Pancreas (tissue), 10 donors: ENCODE results near the gene FADS3. TPM values are rescaled to one million over a fixed set of nuclear protein-coding genes. Genes with fewer than 3 reads are reported as not detected.

Experiments
- ATAC-seq, 4 donors: fragments of 200-7000 bp; cut with Tn5 transposase; one replicate each; pipeline versions ENCODE4 v1.8.0 to v1.9.1; 2020; ENCODE audit warnings: mild to moderate bottlenecking in 4 of 4, moderate library complexity in 4 of 4
- DNase-seq, 6 donors: peaks; one replicate each; pipeline ENCODE4 v3.0.0-alpha.2; 2020
- FAIRE-seq: peaks from 2 replicates; lab custom pipeline; 2012; peaks lifted over from hg19 to GRCh38; lab: Jason Lieb, UNC
- H3K27ac ChIP-seq, 4 donors: fragments of 200-600 bp; sonication (generic); 1 replicate in 3 of 4; 2 replicates in 1 of 4; pipeline versions ENCODE4 v1.5.0 to v1.8.0; 2020
- H3K27me3 ChIP-seq, 4 donors: fragments of 200-600 bp; one replicate each; pipeline ENCODE4 v1.8.0; 2021
- H3K36me3 ChIP-seq, 3 donors: fragments of 200-600 bp; sonication (generic) in 1 of 3; one replicate each; pipeline versions ENCODE4 v1.5.0 to v1.8.0; 2020 to 2021
- H3K4me1 ChIP-seq, 3 donors: fragments of 200-600 bp; one replicate each; pipeline ENCODE4 v1.8.0; 2021
- H3K4me3 ChIP-seq, 4 donors: fragments of 200-600 bp; sonication (generic) in 2 of 4; one replicate each; pipeline versions ENCODE4 v1.5.0 to v1.8.0; 2020 to 2021
- H3K9me3 ChIP-seq, 4 donors: fragments of 200-600 bp; one replicate each; pipeline ENCODE4 v1.8.0; 2021
- WGBS, 2 donors: extraction: QIAGEN DNeasy Blood & Tissue Kit; methylation state at CpG; one replicate each; pipeline ENCODE4 v1.1.7; 2013; 5-methylcytosine and 5-hydroxymethylcytosine counted together
- intact Hi-C, 3 donors: fragments of 100-400 bp; cut with DNase I; formaldehyde crosslinking; loops; one replicate each; pipeline versions ENCODE4 v1.11.1 to v1.14.2; 2022
- polyA plus RNA-seq, 2 donors: library from polyadenylated mRNA; stranded (reverse); fragments of 200-250 nt; gene quantifications; one replicate each; pipeline ENCODE4 v1.2.3, GENCODE V29; 2013
- total RNA-seq, 6 donors: library from RNA; stranded (reverse); fragmentation: NEBNext Ultra II Directional in 4 of 6; extraction: Animal tissue kit (Norgen Biotek cat#: 25700) in 4 of 6; gene quantifications; one replicate each; pipeline versions ENCODE4 v1.2.1 to v1.2.4, GENCODE V29; 2021 to 2023
- TF ChIP-seq, protein P1 (sequence below), 4 donors: fragments of 200-600 bp; sonication (generic) in 3 of 4; IDR thresholded peaks; one replicate each; pipeline versions ENCODE4 v1.5.0 to v1.8.0; 2021; ENCODE audit warnings: antibody characterized with exemption in 4 of 4
- donor health status: healthy with polysubstance abuse.
- donor health status: DM: no; HTN: no; CAD: no; lungs with moderate emphysema.
- donor health status: DM: no; HTN: no; CAD: no.
- donor health status: control.
- donor health status: control.
- donor health status: Bipolar disorder and iron deficiency.
- donor health status: DM: yes; HTN: yes; CAD: no.
- donor health status: DM: no; HTN: no; CAD: no.
- donor health status: DM: no; HTN: no; CAD: no.
- donor health status: DM: yes; HTN: yes; CAD: no.

FADS3 gene
- total and polyA plus RNA-seq, 8 donors, result 11.2 to 42.7 (median 19.9) TPM

DNA sequence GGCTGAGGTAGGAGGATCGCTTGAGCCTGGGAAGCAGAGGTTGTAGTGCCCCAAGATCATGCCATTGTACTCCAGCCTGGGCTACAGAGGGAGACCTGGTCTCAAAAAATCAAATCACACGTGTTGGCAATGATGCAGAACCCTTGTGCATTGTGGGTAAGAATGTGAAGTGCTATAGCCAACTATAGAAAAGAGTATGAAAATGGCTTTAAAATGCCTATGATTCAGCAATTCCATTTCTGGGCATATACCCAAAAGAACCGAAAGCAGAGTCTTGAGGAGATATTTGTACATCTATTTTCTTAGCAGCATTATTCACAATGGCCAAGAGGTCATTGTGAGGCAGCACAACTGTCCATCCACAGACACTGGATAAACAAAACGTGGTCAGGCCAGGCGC is 2.6 kb upstream of the FADS3 start:
- TF ChIP-seq, protein P1, sequence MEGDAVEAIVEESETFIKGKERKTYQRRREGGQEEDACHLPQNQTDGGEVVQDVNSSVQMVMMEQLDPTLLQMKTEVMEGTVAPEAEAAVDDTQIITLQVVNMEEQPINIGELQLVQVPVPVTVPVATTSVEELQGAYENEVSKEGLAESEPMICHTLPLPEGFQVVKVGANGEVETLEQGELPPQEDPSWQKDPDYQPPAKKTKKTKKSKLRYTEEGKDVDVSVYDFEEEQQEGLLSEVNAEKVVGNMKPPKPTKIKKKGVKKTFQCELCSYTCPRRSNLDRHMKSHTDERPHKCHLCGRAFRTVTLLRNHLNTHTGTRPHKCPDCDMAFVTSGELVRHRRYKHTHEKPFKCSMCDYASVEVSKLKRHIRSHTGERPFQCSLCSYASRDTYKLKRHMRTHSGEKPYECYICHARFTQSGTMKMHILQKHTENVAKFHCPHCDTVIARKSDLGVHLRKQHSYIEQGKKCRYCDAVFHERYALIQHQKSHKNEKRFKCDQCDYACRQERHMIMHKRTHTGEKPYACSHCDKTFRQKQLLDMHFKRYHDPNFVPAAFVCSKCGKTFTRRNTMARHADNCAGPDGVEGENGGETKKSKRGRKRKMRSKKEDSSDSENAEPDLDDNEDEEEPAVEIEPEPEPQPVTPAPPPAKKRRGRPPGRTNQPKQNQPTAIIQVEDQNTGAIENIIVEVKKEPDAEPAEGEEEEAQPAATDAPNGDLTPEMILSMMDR (IDR thresholded peaks at IDR 0.05), result no peak
- no peak for DNase-seq
- H3K36me3 ChIP-seq, result no peaks in the 10 kb centered on the region
- intact Hi-C loops, result loop anchor here in 1 of 3 donors (10.0 kb wide), 1 partner anchor 89 kb away; no protein-coding TSS in a partner anchor
- WGBS, 2 donors, result 64 to 70% methylated on average over 5 of the region's 5 CpGs
- H3K9me3 ChIP-seq, result no peaks in the 10 kb centered on the region
- FAIRE-seq, result no peak
- H3K27ac ChIP-seq, result no peak overlapping the region
- no peaks in the 10 kb centered on the region for H3K27me3 ChIP-seq
- no peak overlapping the region for H3K4me3 ChIP-seq
- H3K4me1 ChIP-seq, result peaks cover 0 to 7% (median 0%) of the 10 kb centered on the region in 3 donors
- no peak for ATAC-seq

DNA sequence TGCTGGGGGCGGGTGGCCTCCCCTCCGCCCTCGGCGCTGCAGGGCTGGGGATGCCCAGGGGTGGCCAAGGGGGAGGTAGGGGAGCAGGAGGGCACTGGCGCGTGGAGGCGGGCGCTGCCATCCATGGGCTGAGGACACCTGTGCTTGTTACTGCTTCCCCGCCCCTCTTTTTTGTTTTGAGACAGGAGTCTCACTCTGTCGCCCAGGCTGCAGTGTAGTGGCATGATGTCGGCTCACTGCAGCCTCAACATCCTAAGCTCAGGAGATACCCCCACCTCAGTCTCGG is 683 bp upstream of the FADS3 start:
- 4 to 11% methylated on average over 10 to 11 of the region's 12 CpGs for WGBS, 2 donors
- intact Hi-C loops, result loop anchor here in 1 of 3 donors (10.0 kb wide), 1 partner anchor 87 kb away; no protein-coding TSS in a partner anchor
- Histone ChIP-seq H3K36me3 (no peaks in the 10 kb centered on the region), H3K27me3 (no peaks in the 10 kb centered on the region), H3K4me1 (peaks cover 0 to 7% (median 0%) of the 10 kb centered on the region in 3 donors), H3K27ac (peak overlapping the region in 3 of 4 donors; percentile 62 to 75 (median 63)), H3K4me3 (peak overlapping the region; percentile 51 to 86 (median 78)), H3K9me3 (no peaks in the 10 kb centered on the region)
- TF ChIP-seq, protein P1 (IDR thresholded peaks at IDR 0.05), result no peak
- peak; percentile 16 to 29 (median 24) for ATAC-seq
- peak in 1 of 6 donors; percentile 69 for DNase-seq
- FAIRE-seq, result no peak

DNA sequence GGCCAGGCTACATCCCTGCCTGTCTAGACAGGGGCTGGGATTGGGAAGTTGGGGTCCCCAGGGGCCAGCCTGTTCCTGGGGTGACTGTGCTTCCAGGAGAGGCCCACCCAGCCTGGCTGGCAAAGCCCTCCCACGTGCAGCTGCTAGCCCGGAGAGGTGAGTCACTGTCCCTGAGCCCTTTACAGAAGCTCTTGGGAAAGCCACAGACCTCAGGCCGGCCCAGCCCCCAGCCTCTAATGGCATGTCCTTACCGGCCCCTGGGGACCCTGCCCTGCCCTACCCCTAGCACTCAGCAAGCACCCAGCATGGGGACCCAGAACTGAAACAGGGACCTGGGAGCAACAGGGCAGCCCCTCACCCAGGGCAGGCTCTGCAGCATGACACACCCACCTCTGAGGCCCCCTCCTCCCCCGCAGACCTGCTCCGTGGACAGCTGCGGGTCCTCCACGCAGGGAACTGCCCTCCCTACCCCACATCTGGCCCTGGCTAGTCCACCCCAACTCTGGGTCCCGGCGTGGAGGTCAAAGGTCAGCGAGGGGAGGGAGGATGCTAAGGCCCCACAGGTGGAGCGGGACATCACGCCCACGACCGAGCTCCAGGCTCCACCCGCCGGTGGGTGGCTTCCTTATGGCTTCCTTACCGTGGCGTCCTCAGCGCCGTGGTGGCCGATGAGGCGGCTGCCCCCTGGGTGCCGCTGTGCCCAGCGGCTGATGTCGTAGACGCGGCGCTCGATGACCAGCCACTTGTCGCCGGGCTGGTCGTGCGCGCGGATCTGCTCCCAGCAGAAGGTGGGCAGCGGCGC is 615 bp downstream of the FADS3 start:
- Histone ChIP-seq H3K4me3 (peak overlapping the region; percentile 51 to 86 (median 78)), H3K9me3 (no peaks in the 10 kb centered on the region), H3K4me1 (peaks cover 0 to 7% (median 0%) of the 10 kb centered on the region in 3 donors), H3K27me3 (no peaks in the 10 kb centered on the region), H3K27ac (peak overlapping the region; percentile 34 to 75 (median 62)), H3K36me3 (no peaks in the 10 kb centered on the region)
- no peak for FAIRE-seq
- DNase-seq, result peak; percentile 42 to 82 (median 66)
- peak; percentile 9 to 44 (median 21) for ATAC-seq
- TF ChIP-seq, protein P1 (IDR thresholded peaks at IDR 0.05), result no peak
- 1 to 2% methylated on average over 32 to 38 of the region's 38 CpGs for WGBS, 2 donors
- intact Hi-C loops, result loop anchor here in 1 of 3 donors (10.0 kb wide), 1 partner anchor 86 kb away; no protein-coding TSS in a partner anchor

DNA sequence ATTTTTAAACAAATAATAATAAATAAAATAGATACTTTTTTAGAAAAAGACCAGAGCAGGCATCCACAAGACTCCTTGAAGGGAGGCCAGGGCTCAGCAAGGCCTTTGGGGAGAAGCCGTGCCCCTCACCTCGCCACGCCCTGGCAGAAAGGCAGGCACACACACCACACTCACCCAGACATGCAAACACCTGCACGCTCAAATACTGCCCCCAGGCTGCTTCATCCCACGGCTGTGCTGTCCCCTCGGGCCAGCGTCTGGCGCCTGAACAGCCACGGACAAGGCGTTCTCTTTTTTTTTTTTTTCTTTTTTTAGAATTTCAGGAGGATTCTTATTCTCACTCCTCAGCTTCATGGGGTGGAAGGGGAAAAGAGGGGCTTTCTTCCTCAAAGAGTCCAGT is 1.5 kb downstream of the FADS3 start:
- FAIRE-seq, result no peak
- H3K4me3 ChIP-seq, result no peak overlapping the region

More for the DNA sequence above, 1.5 kb downstream of the FADS3 start:
- 95 to 96% methylated on average over 10 of the region's 10 CpGs for whole genome bisulfite sequencing, 2 donors
- no peaks in the 10 kb centered on the region for H3K27me3 ChIP-seq
- no peaks in the 10 kb centered on the region for H3K9me3 ChIP-seq
- H3K4me1 ChIP-seq, result peaks cover 0 to 7% (median 0%) of the 10 kb centered on the region in 3 donors
- no peaks in the 10 kb centered on the region for H3K36me3 ChIP-seq
- intact Hi-C loops, result loop anchor here in 1 of 3 donors (10.0 kb wide), 1 partner anchor 85 kb away; no protein-coding TSS in a partner anchor
- no peak overlapping the region for H3K27ac ChIP-seq
- ATAC-seq (no peak), DNase-seq (peak in 1 of 6 donors; percentile 40)
- TF ChIP-seq, protein P1 (IDR thresholded peaks at IDR 0.05), result no peak
